ENCODE results near the gene RNF213.

RNF213 gene

DNA sequence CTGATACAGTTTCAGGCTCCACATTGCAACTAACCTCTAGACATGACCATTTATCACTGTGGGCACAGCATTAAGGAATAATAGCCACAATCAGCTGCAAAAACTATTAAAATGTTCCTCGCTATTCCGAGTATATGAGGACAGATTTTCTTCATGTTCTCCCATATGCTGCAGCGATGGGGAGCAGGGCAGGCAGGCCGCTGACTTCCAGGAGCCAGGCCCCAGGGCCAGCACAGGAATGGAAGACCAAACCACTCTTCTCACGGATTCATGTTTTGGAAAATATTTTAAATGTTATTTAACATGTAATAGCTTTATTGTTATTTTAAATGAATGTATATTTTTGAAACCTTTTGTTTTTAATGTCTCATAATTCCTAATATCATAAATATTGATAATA, 110.5 kb downstream of the RNF213 start:
- DNase-seq (ENCODE audit: low read depth in 2 of 2), result no peak

DNA sequence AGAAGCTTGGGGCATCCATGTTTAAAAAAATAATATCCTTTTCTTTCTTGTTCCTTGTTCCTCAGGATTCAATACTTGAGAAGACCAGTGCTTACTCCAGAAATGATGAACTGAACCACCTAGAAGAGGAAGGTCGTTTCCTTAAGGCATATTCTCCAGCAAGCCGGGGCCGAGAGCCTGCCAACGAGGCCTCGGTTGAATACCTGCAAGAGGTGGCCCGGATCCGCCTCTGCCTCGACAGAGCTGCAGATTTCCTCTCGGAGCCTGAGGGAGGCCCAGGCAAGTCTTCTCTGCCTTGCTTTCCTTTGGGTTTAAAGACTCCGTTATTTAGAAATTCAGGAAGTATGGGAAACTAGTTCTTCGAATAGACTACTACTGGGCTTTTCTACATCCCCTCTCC, 111.8 kb downstream of the RNF213 start:
- DNase-seq (ENCODE audit: low read depth in 2 of 2), result no peak

DNA sequence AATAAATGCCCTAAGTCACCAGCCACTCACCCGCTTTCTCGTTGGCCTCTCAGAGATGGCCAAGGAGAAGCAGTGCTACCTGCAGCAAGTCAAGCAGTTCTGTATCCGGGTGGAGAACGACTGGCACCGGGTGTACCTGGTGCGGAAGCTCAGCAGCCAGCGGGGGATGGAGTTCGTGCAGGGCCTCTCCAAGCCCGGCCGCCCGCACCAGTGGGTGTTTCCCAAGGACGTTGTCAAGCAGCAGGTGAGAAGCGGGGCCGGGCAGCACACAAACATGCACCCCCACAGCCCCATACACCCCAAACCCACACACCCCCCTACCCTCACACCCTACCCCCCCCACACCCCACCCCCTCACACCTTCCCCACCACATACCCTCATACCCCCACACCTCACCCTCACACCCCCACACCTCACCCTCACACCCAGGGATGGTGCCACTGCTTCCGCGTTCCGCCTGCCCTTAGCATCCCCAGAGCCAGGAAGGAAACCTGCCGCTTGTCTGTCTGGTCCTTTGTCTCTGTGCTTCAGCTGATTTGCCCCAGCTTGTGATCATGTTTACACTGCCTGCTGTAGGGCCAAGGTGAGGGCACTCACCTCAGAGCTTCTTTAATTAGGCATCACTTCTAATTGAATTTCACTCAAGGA, 112.4 kb downstream of the RNF213 start:
- DNase-seq (ENCODE audit: low read depth in 2 of 2), result no peak

DNA sequence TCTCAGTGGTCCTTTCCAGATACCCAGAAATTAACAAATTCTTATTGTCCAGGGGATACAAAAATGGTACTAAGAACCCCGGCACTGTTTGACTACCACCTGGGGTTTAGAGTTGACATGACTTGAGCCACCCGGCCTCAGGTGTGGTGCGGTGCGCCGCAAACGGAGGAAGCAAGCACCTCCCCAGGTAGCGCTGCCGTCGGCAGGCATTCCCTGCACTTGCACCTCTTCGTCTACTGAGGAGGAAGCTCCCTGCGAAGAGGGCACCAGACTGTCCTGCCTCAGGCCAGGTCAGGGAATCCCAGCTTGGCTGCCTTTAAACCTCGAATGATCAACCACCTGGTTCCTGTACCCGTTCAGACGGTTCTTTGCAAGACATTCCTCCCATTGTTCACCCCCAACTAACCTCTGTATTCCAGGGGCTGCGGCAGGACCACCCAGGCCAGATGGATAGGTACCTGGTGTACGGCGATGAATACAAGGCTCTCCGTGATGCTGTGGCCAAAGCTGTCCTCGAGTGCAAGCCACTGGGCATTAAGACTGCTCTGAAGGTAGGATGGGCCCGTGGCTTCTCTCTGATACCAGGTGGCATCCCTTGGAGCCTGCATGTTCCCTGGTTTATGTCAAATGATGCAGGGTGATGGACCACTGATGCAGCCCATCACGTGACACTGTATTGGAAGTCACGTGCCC, 113.5 kb downstream of the RNF213 start:
- DNase-seq (ENCODE audit: low read depth in 2 of 2), result no peak

DNA sequence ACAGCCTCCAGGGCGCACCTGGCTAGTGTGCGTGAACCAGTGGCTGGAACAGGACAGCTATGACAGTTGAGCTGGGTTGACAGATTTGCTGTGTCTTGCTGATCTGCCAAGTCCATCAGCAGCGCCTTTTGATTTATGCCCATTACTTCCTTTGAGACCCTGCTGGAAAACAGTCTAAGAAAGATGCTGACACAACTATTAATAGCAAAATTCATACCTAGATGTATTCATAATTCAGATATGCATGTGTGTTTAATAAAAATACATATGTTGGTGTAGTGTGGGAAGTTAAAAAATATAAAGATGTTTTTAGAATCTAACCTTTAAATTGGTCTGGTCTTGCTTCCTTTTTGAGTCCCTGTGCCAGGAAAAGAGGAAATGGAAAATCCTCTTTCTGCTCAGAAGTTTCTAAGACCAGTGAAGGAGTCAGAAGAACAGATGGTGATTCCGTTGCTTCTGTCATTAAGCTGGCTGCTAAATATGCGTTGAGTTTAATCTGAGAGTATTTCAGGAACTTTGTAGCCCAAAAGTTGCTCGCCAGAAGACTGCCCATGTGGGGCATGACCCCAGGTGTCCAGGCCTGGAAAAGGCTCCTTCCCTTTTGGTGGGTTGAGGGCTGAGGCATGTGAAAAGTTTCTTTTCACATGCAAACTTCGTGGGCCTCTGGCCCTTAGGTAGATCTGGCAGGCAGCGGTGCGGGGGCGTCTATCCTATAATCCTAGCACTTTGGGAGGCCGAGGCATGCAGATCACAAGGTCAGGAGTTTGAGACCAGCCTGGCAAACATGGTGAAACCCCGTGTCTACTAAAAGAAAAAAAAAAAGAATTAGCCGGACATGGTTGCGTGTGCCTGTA, 114.3 kb downstream of the RNF213 start:
- DNase-seq (ENCODE audit: low read depth in 2 of 2), result no peak

DNA sequence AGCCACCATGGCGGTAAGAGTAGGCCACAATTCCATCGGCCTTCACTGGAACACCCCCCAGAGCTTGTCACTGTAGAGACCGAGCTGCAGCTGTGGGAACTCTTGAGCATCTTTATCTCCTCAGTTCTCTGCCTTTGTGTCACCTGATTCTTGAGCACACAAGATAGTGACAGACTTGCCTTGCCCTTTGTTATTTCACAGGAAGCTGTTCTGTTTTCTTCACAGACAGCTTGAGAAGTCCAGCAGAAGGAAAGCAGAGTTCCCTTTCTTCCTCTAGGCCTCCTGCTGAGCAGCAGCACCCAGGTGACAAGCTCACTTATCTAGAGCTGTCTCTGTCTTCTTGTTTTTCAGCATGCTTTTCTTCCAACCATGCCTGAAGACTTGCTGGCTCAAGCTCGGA, 115.9 kb downstream of the RNF213 start:
- no peak for DNase-seq (ENCODE audit: low read depth in 2 of 2)

DNA sequence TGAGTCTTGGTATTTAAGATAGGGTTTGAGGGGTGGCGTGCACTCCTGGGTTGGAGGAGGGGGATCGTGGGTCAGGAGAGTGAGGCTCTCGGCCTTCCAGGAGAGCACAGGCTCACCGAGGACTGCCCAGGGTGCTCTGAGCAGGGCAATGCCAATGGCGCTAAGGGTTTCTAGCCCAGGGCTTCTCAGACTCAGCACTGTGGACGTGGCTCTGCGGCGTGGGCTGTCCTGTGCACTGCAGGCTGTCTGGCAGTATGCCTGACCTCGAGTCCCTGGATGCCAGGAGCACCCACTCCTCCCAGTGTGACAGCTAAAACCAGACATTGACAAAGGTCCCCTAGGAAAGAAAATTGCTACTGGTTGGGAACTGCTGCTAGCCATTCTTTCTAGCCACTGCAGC, 117.1 kb downstream of the RNF213 start:
- no peak for DNase-seq (ENCODE audit: low read depth in 2 of 2)

DNA sequence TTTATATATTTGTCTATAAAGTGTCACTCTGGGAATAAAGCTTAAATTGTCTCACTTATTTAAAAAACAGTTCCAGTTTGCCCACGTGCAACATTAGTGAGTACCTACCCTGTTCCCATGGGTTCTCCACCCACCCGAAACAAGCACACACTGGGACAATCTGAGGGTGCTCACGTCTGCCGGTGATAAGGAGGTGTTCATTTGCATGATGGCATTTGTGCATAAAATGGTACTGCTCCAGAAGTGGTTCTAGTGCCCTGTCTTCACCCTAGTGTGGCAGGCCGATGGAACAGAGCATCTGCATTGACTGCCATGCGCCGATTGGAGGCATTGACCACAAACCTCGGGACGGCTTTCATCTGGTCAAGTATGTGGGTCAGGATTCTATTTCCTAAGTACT, 118.7 kb downstream of the RNF213 start:
- DNase-seq (ENCODE audit: low read depth in 2 of 2), result no peak

DNA sequence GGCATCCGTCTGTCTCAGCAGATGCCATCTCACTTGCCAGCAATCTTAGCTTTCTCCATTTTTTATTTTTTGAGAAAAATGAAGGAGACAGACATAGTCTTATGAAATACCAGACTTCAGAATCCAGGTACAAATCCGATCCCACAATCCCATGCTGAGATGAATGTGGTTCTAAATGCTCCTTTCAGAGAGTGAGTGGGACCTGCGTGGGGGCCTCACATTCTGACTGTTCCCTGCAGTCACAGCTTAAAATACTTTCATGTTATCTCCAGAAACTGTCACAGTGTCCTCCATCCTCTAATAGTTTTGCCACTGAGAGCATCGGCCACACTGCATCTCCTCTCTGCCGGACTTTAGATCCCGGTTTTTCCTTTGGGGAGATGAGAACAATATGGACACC, 119.4 kb downstream of the RNF213 start:
- no peak for DNase-seq (ENCODE audit: low read depth in 2 of 2)

DNA sequence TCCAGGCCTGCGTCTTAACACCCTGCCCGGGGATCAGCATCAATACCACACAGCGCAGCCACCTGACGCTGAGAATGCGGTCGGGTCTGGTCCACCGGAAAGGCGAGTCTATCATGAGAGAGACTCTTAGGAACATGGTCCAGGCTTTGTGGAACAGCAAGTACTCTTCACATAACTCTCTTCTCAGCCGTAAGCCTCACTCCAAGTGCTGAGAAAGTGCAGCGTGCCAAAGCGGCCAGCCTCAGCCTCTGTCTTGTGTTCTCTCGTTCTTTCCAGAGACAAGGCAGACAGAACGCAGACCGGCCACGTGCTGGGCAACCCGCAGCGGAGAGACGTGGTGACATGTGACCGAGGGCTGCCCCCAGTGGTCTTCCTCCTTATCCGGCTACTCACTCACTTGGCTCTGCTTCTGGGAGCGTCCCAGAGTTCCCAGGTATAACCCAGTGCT, 119.9 kb downstream of the RNF213 start:
- no peak for DNase-seq (ENCODE audit: low read depth in 2 of 2)

DNA sequence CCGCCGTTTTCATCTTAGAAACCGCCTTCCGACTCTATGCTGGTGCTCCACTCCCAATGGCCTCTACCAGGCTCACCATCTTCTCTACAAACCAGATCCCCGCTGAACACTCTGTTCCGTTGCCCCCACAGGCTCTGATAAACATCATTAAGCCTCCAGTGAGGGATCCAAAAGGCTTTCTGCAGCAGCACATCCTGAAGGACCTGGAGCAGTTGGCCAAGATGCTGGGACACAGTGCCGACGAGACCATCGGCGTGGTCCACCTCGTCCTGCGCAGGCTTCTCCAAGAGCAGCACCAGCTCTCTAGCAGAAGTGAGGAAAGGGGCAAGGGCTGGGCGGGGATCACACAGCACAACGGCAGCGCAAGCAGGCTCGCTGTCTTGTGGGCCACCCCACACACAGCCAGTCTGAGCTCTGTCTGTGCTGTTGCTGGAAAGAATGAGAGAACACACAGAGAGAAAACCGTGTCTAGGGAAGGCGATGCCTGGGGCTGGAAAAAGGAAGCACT, 120.8 kb downstream of the RNF213 start:
- no peak for DNase-seq (ENCODE audit: low read depth in 2 of 2)

DNA sequence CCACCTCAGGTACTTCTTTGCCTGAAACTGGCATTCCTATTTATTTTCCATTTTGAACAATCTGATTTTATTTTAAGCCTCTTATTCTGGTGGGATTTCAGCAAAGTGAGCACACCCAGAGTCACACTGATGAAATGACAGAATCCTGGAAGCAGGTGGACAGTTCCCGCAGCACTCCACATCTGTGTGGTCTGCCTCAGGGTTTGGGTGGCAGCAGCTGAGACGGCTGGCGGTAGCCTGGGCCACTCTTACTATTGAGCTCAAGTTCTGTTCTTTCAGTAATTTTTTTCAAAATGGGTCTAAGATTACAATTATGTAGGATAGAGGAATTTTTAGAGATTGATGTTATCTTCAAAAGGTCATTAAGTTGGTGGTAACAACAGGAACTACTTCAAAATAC, 121.8 kb downstream of the RNF213 start:
- no peak for DNase-seq (ENCODE audit: low read depth in 2 of 2)

DNA sequence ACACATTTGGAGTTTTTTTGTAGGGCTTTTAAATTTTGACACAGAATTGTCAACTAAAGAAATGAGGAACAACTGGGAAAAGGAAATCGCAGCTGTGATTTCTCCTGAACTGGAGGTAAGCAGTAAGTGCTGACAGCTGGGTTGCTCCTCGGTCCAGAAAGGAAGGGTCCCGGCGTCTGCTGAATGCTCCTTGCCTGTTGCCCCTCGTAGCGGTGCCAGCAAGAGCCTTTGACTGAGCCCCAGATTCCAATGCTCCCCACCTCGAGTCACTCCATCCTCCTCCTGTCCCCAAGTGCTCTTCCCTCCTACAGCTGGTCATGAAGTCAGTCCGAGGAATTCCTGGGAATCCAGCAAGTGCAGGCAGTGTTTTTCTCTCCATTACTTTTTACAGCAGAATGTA, 122.3 kb downstream of the RNF213 start:
- DNase-seq (ENCODE audit: low read depth in 2 of 2), result no peak

DNA sequence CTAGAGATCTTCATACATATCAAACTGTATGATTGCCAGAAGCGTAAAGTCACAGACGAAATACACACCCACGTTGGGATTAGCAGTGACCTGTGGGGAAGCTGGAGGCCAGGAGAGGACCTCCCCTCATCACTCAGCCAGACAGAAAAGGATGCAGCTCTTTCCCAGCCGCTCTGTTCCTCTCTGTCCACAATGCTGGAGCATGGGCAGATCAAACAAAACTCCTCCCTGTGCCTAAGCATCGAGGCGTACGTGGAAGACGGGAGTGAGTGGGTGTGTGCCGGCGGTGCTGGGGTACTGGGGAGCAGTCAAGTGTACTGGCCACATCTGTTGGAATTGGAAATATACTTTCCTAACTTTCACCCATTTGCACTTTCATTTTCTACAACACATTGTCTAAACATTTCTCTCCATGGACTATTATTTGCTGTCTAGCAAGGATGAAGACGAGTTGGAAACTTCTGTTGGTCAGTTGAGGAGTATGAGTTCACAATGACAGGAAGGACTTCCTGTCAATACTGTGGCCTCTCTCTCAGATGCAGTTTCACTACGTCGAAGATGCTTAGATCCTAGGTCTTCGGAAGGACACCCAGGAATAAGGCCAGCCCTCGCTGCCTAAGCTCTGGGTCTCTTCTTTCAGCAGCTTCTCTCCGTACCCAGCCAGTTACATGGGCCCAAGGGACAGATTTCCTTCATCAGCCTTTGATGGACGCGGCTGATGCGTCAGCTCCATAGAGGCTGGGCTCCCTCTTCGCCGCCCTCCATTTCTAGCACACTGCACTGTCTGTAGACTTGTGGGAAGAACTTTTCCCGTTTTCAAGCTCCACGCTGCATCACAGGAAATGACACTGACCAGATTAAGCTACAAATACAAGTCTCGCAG, 123.7 kb downstream of the RNF213 start:
- no peak for DNase-seq (ENCODE audit: low read depth in 2 of 2)

DNA sequence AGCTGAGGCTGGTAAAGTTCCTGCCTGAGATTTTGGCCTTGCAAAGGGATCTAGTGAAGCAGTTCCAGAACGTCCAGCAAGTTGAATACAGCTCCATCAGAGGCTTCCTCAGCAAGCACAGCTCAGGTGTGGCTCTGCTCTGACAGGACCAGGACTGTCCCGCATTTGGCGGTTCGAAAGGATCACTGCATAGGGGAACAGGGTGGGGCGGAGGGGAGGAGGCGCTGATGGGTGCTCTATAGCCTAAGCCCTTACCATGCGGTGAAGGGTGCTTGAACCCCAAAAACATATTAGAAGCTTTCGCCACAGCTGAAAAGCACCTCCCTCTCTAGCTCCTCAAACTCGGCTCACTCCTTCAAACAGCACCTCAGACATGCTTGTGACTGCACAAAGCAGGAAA, 124.4 kb downstream of the RNF213 start:
- no peak for DNase-seq (ENCODE audit: low read depth in 2 of 2)

DNA sequence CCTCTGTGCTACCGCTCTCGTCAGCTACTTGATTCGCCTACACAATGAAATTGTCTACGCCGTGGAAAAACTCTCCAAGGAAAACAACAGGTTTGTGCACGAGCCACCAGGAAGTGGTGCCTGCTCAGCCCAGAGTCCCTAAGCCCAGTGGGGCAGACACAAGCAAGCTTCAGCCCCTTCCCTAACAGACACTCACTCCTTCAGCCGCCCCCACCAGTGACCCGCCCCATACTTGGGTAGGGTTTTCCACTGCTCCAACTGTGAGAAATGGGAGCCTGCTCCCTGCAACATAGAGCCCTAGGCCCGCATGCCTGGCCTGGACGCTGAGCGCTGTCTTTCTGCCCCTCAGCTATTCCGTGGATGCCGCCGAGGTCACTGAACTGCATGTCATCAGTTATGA, 125.7 kb downstream of the RNF213 start:
- no peak for DNase-seq (ENCODE audit: low read depth in 2 of 2)

DNA sequence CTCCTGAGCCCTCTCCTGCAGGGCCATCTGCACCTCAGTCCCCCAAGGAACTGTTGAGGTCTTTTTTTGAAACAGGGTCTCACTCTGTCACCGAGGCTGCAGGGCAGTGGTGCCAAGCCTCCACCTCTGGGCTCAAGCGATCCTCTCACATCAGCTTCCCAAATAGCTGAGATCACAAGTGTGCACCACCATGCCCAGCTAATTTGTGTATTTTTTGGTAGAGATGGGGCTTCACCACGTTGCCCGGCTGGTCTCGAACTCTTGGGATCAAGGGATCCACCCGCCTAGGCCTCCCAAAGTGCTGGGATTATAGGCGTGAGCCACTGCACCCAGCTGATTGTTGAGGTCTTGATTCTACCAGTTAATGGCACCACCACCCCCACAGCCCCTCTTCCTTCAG, 126.4 kb downstream of the RNF213 start:
- no peak for DNase-seq (ENCODE audit: low read depth in 2 of 2)

DNA sequence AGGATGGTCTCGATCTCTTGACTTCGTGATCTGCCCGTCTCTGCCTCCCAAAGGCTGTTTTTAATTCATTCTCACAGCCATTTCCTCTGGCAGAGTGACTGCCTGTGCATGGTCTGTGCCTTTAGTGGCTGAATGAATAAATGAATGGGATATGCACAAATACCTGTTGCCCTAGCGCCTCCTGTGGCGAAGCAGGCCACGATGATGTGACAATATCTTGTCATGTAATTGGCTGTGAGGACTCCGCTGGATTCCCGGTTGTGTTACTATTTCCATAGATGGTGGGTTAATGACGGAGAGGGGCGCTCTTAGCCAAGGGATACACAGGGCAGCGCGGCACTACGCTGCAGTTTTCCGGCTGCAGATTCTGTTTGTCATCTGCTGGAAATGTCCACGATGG, 127.5 kb downstream of the RNF213 start:
- DNase-seq (ENCODE audit: low read depth in 2 of 2), result no peak

DNA sequence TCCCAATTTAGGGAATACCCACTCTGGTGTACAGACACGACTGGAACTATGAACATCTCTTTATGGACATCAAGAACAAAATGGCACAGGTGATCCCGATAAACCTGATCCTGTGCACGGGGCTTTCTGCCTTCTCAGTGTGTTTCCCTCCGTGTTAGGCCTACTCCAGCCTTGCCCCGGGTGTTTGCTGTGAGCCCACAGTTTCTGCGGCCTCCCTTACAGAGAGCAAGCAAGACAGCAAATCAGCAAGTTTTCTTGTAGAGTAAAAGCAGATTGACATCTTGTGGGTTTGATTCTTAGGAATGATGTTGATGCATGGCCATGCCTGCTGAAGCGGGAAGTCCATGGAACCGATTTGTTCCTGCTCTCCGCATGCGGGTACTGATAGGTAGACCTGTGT, 127.9 kb downstream of the RNF213 start:
- no peak for DNase-seq (ENCODE audit: low read depth in 2 of 2)

DNA sequence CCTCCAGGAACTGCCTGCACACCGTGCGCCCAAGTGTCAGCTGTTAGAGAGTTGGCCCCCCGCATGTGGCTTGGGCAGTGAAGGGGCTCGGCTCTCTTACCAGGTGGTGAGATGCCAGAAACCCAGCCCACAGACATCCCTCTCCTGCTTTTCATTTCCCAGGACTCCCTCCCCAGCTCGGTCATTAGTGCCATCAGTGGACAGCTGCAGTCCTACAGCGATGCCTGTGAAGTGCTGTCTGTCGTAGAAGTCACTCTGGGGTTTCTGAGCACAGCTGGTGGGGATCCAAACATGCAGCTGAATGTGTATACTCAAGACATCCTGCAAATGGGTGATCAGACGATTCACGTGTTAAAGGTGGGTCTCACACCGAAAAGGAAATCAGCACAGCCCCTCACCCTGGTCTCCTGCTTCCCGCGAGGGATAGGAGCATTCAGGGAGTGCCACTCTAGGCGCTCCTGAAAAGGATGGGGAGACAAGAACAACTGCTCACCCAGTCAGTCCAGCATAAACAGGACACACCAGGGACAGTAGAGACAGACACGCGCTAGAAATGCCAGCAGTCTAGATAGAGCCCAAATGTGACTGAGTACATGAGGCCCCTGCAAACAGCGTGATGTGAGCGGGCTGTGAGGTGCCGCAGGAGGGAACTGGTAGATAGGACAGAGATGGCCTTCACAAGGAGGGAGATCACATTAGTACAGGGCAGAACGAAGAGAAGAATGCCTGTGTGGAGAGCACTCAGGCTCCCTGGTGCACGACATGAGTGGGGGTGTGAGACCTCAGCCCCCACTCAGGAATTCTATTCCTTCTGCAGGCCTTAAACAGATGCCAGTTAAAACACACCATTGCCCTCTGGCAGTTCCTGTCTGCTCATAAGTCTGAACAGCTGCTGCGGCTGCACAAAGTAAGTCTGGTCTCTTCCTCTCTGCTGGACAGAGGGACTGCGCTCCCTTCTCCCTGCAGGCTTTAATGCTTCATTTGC, 128.7 kb downstream of the RNF213 start:
- DNase-seq (ENCODE audit: low read depth in 2 of 2), result no peak

Data from stimulated activated CD8-positive, alpha-beta memory T cell treated with anti-CD3 and anti-CD28 coated beads, Interleukin-15, amount 100 ng/mL, for 48 hours (primary cell).